GM12878 (cell line): Measurements from ENCODE around the gene GGT7. TPM values are rescaled to one million over a fixed set of nuclear protein-coding genes. Genes with fewer than 3 reads are reported as not detected.

Experiments
- ATAC-seq: fragments of 200-7000 bp; cut with Tn5 transposase; 3 replicates; pipeline ENCODE4 v1.9.1; 2020; ENCODE audit warnings: mild to moderate bottlenecking, moderate library complexity
- BruUV-seq: library from RNA; stranded (reverse); fragments of 400-500 nt; replicated peaks from 2 replicates; lab custom pipeline; 2021; lab: Mats Ljungman, UMichigan
- CTCF ChIA-PET: fragments of 300-600 bp; sonication (Branson Sonifier 250); formaldehyde crosslinking; extraction: SDS; loops from one replicate; lab custom pipeline; 2021; ENCODE audit warnings: inconsistent platforms; lab: Yijun Ruan, JAX
- POLR2A ChIA-PET: fragments of 350-600 bp; formaldehyde crosslinking; extraction: SDS; loops from one replicate; lab custom pipeline; 2021; ENCODE audit warnings: inconsistent platforms; lab: Charles Lee
- RAD21 ChIA-PET: fragments of 300-600 bp; sonication (Branson Sonifier 250); formaldehyde crosslinking; loops from one replicate; lab custom pipeline; 2023; ENCODE audit warnings: antibody characterized with exemption; ENCODE audit not compliant: unreplicated experiment; lab: Charles Lee
- SMC1A ChIA-PET: fragments of 300-600 bp; sonication (Branson Sonifier 250); formaldehyde crosslinking; loops from one replicate; lab custom pipeline; 2023; ENCODE audit not compliant: unreplicated experiment, uncharacterized antibody; lab: Charles Lee
- DNase-seq: peaks from one replicate; pipeline ENCODE4 v3.0.0-alpha.2; 2011; ENCODE audit warnings: low read depth, low spot score
- FAIRE-seq: peaks from 3 replicates; lab custom pipeline; 2011; peaks lifted over from hg19 to GRCh38; lab: Jason Lieb, UNC
- H2AFZ ChIP-seq: 2 replicates; pipeline ENCODE4 v1.6.0; 2011; ENCODE audit warnings: low read depth, low read length, control low read depth; ENCODE audit not compliant: control insufficient read depth
- H3K27ac ChIP-seq: 2 replicates; pipeline ENCODE4 v1.5.1; 2011; ENCODE audit warnings: control low read depth; ENCODE audit not compliant: control insufficient read depth, insufficient read depth
- H3K27me3 ChIP-seq, 2 experiments: replicated peaks in 1 of 2; 2 replicates each; pipeline versions ENCODE4 v1.6.0 to v1.6.1; 2011; ENCODE audit warnings: low read length in 1 of 2; ENCODE audit not compliant: control insufficient read depth in 2 of 2, insufficient read depth in 2 of 2
- H3K36me3 ChIP-seq, 2 experiments: 2 replicates each; pipeline ENCODE4 v1.5.1; 2011; ENCODE audit warnings: low read length in 1 of 2; ENCODE audit not compliant: control insufficient read depth in 2 of 2, insufficient read depth in 2 of 2
- H3K4me1 ChIP-seq: 2 replicates; pipeline ENCODE4 v1.6.1; 2011; ENCODE audit warnings: mild to moderate bottlenecking, low read length, moderate library complexity, mixed read lengths; ENCODE audit not compliant: control insufficient read depth, insufficient read depth
- H3K4me2 ChIP-seq: 2 replicates; pipeline ENCODE4 v1.6.0; 2011; ENCODE audit warnings: control low read depth; ENCODE audit not compliant: control insufficient read depth, insufficient read depth
- H3K4me3 ChIP-seq: fragments of 200-600 bp; sonication (generic); 2 replicates; pipeline ENCODE4 v1.5.1; 2016
- H3K79me2 ChIP-seq: 2 replicates; pipeline ENCODE4 v1.6.0; 2011; ENCODE audit warnings: low read length; ENCODE audit not compliant: control insufficient read depth, insufficient read depth
- H3K9ac ChIP-seq: 2 replicates; pipeline ENCODE4 v1.8.0; 2011; ENCODE audit warnings: low read length, control low read depth, mixed read lengths; ENCODE audit not compliant: control insufficient read depth, insufficient read depth
- H3K9me3 ChIP-seq: replicated peaks from 3 replicates; pipeline ENCODE4 v1.5.1; 2011; ENCODE audit warnings: mild to moderate bottlenecking, low read length; ENCODE audit not compliant: control insufficient read depth, insufficient read depth
- H4K20me1 ChIP-seq: 2 replicates; pipeline ENCODE4 v1.6.0; 2011; ENCODE audit not compliant: control insufficient read depth, insufficient read depth
- BHLHE40 ChIP-seq, 2 experiments: fragments of 450-650 bp in 1 of 2; IDR thresholded peaks; 2 replicates each; pipeline ENCODE4 v1.6.1; 2011 to 2017; ENCODE audit warnings: low read depth in 2 of 2, borderline replicate concordance in 1 of 2, improper control_type of control experiment in 1 of 2, low read length in 1 of 2, mild to moderate bottlenecking in 1 of 2
- CBX3 ChIP-seq: fragments of 200-600 bp; sonication (generic); IDR thresholded peaks from 2 replicates; pipeline ENCODE4 v1.6.1; 2016; ENCODE audit warnings: low read depth, borderline replicate concordance
- FOS ChIP-seq: IDR thresholded peaks from 3 replicates; pipeline ENCODE4 v1.6.1; 2011; ENCODE audit warnings: borderline replicate concordance; ENCODE audit not compliant: insufficient read length; ENCODE audit errors: extremely low read depth
- FOXK2 ChIP-seq: fragments of 450-650 bp; IDR thresholded peaks from 2 replicates; pipeline ENCODE4 v1.6.1; 2017; ENCODE audit warnings: mild to moderate bottlenecking, moderate library complexity
- RCOR1 ChIP-seq: conservative IDR thresholded peaks from 2 replicates; pipeline ENCODE4 v1.6.1; 2012; ENCODE audit warnings: low read depth, low read length, improper control_type of control experiment
- RFX5 ChIP-seq: IDR thresholded peaks from 2 replicates; pipeline ENCODE4 v1.6.1; 2011; ENCODE audit warnings: low read depth, low read length, improper control_type of control experiment
- ZNF384 ChIP-seq: IDR thresholded peaks from 2 replicates; pipeline ENCODE4 v1.6.1; 2012; ENCODE audit warnings: low read depth, mild to moderate bottlenecking, low read length, improper control_type of control experiment, borderline replicate concordance
- ZNF622 ChIP-seq: fragments of 450-650 bp; IDR thresholded peaks from 2 replicates; pipeline ENCODE4 v1.6.1; 2017; ENCODE audit warnings: mild to moderate bottlenecking, inconsistent platforms
- WGBS: methylation state at CpG from one replicate; pipeline ENCODE4 v1.1.6; 2016; ENCODE audit warnings: low lambda C conversion rate; ENCODE audit not compliant: insufficient replicate concordance, insufficient coverage; ENCODE audit errors: missing lambda C conversion rate; 5-methylcytosine and 5-hydroxymethylcytosine counted together
- in situ Hi-C: fragments of 300-500 bp; cut with MboI; formaldehyde crosslinking; loops from 9 replicates; pipeline ENCODE4 v1.14.3; 2018; ENCODE audit warnings: mixed read lengths
- intact Hi-C: fragments of 100-400 bp; cut with micrococcal nuclease; formaldehyde crosslinking; loops from one replicate; pipeline ENCODE4 v1.14.2; 2022; ENCODE audit not compliant: unreplicated experiment
- polyA plus RNA-seq, 11 experiments: library from polyadenylated mRNA; depleted of rRNA in 4 of 11; unstranded in 6 of 11; stranded (reverse) in 5 of 11; fragments of >200 nt; fragmentation: Nextera tagmentation in 4 of 11; fragmentation: Illumina TruSeq in 1 of 11; extraction: Ambion mirVana in 4 of 11; extraction: Trizol in 1 of 11; gene quantifications; 1 replicate in 1 of 11; 2 replicates in 10 of 11; pipeline versions ENCODE4 v1.2.1 to v1.2.3, GENCODE V29; 2011 to 2016; ENCODE audit warnings: inconsistent platforms in 2 of 11, missing spikeins in 2 of 11, low read depth in 1 of 11
- total RNA-seq, 4 experiments: library from RNA; depleted of rRNA in 3 of 4; stranded (reverse); fragments of >200 nt in 3 of 4; fragmentation: Illumina TruSeq in 1 of 4; extraction: Trizol in 1 of 4; gene quantifications; 2 replicates each; pipeline versions ENCODE4 v1.2.1 to v1.2.3, GENCODE V29; 2013 to 2021
- TF ChIP-seq, protein P1 (sequence below): fragments of 450-650 bp; IDR thresholded peaks from 2 replicates; pipeline ENCODE4 v1.6.1; 2018; ENCODE audit warnings: borderline replicate concordance, mild to moderate bottlenecking; ENCODE audit not compliant: partially characterized antibody
- TF ChIP-seq, protein P2 (sequence below): fragments of 150-350 bp; IDR thresholded peaks from 2 replicates; pipeline ENCODE4 v1.6.1; 2014; ENCODE audit warnings: mild to moderate bottlenecking, low read depth, low read length
- TF ChIP-seq, protein P3 (sequence below): fragments of 450-650 bp; IDR thresholded peaks from 2 replicates; pipeline ENCODE4 v1.6.1; 2017; ENCODE audit warnings: mild to moderate bottlenecking, moderate library complexity

The GGT7 gene
- total and polyA plus RNA-seq, 10 of the 15 experiments (the other 5 are each of a cell fraction or from before 2014, with no cell fraction given) = 0.02 to 14.7 (median 5.3) TPM

DNA sequence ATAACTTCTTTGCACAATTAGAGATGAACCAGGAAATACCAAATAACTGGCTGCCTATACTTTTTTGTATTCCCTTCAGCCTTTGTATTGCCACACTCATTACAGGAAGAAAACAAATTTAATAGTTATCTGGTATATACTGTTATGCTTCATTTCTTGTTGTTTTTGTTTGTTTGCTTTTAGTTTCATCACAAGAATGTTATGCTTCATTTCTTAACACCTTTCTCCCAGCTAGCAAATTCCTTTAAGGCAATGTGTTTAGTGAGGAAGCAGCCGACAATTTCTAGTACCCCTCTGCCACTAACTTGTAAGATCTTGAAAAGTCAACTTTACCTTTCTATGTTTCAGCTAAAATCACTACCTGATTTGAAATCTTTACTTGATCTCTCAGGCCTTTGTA is 48.6 kb downstream of the GGT7 start (continued):
- TF ChIP-seq, protein P1, sequence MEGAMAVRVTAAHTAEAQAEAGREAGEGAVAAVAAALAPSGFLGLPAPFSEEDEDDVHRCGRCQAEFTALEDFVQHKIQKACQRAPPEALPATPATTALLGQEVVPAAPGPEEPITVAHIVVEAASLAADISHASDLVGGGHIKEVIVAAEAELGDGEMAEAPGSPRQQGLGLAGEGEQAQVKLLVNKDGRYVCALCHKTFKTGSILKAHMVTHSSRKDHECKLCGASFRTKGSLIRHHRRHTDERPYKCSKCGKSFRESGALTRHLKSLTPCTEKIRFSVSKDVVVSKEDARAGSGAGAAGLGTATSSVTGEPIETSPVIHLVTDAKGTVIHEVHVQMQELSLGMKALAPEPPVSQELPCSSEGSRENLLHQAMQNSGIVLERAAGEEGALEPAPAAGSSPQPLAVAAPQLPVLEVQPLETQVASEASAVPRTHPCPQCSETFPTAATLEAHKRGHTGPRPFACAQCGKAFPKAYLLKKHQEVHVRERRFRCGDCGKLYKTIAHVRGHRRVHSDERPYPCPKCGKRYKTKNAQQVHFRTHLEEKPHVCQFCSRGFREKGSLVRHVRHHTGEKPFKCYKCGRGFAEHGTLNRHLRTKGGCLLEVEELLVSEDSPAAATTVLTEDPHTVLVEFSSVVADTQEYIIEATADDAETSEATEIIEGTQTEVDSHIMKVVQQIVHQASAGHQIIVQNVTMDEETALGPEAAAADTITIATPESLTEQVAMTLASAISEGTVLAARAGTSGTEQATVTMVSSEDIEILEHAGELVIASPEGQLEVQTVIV = no peak
- TF ChIP-seq CBX3 = no peak
- TF ChIP-seq RCOR1 = no peak
- TF ChIP-seq, protein P2, sequence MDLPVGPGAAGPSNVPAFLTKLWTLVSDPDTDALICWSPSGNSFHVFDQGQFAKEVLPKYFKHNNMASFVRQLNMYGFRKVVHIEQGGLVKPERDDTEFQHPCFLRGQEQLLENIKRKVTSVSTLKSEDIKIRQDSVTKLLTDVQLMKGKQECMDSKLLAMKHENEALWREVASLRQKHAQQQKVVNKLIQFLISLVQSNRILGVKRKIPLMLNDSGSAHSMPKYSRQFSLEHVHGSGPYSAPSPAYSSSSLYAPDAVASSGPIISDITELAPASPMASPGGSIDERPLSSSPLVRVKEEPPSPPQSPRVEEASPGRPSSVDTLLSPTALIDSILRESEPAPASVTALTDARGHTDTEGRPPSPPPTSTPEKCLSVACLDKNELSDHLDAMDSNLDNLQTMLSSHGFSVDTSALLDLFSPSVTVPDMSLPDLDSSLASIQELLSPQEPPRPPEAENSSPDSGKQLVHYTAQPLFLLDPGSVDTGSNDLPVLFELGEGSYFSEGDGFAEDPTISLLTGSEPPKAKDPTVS = no peak

DNA sequence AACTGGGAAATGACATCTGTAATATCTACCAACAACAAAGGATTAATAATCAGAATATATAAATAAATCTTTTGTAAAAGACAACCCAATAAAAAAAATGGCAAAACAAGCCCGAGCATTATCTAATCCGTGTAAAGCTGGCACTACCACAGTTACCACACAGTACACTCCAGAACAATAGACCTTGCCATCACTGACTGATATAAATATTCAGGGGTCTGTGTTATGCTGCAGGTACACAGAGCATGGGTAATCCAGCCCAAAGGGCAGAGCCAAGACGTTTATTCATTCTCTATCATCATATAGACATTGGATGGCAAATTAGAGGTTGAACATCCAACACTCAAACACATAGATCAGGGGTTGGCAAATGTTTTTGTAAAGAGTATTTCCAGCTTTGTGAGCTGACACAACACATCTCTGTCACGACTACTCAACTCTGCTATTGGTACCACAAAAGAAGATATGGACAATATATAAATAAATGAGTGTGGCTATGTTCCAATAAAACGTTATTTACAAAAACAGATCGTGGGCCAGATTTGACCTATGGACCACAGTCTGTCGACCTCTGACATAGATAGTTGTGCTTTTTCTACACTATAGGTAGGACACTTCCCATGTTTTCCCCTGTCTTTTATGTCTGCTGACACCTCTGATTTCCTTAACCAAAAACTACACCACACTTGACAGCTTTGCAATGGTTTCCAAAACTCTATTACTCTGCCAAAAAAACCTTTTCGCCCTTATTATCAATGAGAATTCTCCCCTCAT is 51.7 kb downstream of the GGT7 start:
- no peaks in the 10 kb centered on the region; the same call in 1 of the 2 replicates for H3K4me1 ChIP-seq

More for the DNA sequence above, 51.7 kb downstream of the GGT7 start:
- in situ Hi-C loops = no loop called here
- Histone ChIP-seq H3K36me3 (no peaks in the 10 kb centered on the region), H3K27me3 (no peaks in the 10 kb centered on the region), H3K9me3 (no peaks in the 10 kb centered on the region), H2AFZ (no peak overlapping the region), H3K9ac (no peak overlapping the region), H4K20me1 (no peaks in the 10 kb centered on the region), H3K79me2 (peaks cover 55% of the 10 kb centered on the region), H3K4me3 (no peak overlapping the region), H3K4me2 (no peak overlapping the region), H3K27ac (no peak overlapping the region)
- SMC1A ChIA-PET = no interaction called here
- no TSS peak for BruUV-seq
- POLR2A ChIA-PET = interaction anchor here (0.6 kb wide), 1 partner anchor 1331 kb away, joined by 4 read pairs; the partner anchor contains the start of gene CBFA2T2
- 69% methylated on average over 8 of the region's 8 CpGs for WGBS
- TF ChIP-seq ZNF384 (no peak), FOXK2 (no peak), BHLHE40 (IDR thresholded peaks at IDR 0.05; ENCODE audit: borderline replicate concordance in 1 of 2, low read depth in 2 of 2, low read length in 1 of 2) (no peak), RFX5 (no peak), FOS (no peak), ZNF622 (no peak)
- TF ChIP-seq, protein P3, sequence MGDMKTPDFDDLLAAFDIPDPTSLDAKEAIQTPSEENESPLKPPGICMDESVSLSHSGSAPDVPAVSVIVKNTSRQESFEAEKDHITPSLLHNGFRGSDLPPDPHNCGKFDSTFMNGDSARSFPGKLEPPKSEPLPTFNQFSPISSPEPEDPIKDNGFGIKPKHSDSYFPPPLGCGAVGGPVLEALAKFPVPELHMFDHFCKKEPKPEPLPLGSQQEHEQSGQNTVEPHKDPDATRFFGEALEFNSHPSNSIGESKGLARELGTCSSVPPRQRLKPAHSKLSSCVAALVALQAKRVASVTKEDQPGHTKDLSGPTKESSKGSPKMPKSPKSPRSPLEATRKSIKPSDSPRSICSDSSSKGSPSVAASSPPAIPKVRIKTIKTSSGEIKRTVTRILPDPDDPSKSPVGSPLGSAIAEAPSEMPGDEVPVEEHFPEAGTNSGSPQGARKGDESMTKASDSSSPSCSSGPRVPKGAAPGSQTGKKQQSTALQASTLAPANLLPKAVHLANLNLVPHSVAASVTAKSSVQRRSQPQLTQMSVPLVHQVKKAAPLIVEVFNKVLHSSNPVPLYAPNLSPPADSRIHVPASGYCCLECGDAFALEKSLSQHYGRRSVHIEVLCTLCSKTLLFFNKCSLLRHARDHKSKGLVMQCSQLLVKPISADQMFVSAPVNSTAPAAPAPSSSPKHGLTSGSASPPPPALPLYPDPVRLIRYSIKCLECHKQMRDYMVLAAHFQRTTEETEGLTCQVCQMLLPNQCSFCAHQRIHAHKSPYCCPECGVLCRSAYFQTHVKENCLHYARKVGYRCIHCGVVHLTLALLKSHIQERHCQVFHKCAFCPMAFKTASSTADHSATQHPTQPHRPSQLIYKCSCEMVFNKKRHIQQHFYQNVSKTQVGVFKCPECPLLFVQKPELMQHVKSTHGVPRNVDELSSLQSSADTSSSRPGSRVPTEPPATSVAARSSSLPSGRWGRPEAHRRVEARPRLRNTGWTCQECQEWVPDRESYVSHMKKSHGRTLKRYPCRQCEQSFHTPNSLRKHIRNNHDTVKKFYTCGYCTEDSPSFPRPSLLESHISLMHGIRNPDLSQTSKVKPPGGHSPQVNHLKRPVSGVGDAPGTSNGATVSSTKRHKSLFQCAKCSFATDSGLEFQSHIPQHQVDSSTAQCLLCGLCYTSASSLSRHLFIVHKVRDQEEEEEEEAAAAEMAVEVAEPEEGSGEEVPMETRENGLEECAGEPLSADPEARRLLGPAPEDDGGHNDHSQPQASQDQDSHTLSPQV = no peak
- intact Hi-C loops = no loop called here
- RAD21 ChIA-PET = no interaction called here
- no peak for DNase-seq
- CTCF ChIA-PET = interaction anchor here (0.6 kb wide), 1 partner anchor 56 kb away, joined by 3 read pairs; no protein-coding TSS in a partner anchor
- no peak for FAIRE-seq
- ATAC-seq = no peak
